Astrocyte (in vitro differentiated cells and primary cell): Measurements from ENCODE around the gene RNF227.

Source experiments
- EZH2 ChIP-seq: IDR thresholded peaks from 2 replicates; pipeline ENCODE4 v1.6.1; 2012; ENCODE audit warnings: mild to moderate bottlenecking, low read length, inconsistent platforms; ENCODE audit not compliant: insufficient read depth
- TF ChIP-seq, protein P1 (sequence below): IDR thresholded peaks from 2 replicates; pipeline ENCODE4 v1.5.1; 2011; ENCODE audit warnings: low read depth, mild to moderate bottlenecking, inconsistent platforms, low read length, moderate library complexity; ENCODE audit not compliant: insufficient read depth

DNA sequence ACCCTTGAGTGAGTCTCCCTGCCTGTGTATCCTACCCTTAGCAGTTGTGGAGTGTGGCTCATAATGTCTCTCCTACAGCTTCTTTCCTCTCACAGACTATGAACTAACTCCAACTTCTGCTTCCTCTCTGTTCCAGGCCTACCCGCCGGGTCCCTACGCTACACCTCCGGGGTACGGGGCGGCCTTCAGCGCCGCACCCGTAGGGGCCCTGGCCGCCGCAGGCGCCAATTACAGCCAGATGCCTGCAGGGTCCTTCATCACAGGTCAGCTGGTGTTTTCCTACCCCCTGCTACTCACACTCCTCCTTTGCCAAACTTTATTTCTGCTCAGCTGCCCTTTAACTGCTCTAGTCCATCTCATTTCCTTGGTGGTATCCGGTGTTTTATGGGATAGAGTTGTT, 5.4 kb downstream of the RNF227 start:
- TF ChIP-seq, protein P1, sequence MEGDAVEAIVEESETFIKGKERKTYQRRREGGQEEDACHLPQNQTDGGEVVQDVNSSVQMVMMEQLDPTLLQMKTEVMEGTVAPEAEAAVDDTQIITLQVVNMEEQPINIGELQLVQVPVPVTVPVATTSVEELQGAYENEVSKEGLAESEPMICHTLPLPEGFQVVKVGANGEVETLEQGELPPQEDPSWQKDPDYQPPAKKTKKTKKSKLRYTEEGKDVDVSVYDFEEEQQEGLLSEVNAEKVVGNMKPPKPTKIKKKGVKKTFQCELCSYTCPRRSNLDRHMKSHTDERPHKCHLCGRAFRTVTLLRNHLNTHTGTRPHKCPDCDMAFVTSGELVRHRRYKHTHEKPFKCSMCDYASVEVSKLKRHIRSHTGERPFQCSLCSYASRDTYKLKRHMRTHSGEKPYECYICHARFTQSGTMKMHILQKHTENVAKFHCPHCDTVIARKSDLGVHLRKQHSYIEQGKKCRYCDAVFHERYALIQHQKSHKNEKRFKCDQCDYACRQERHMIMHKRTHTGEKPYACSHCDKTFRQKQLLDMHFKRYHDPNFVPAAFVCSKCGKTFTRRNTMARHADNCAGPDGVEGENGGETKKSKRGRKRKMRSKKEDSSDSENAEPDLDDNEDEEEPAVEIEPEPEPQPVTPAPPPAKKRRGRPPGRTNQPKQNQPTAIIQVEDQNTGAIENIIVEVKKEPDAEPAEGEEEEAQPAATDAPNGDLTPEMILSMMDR = no peak
- no peak for TF ChIP-seq EZH2
